ENCODE results near the gene CHD9. TPM values are rescaled to one million over a fixed set of nuclear protein-coding genes. Genes with fewer than 3 reads are reported as not detected.
A peak's percentile ranks its signal among the peaks of the same experiment; 100 is the strongest.
"Not testable (repeated sequence)": the region's sequence is repeated elsewhere in the genome, so short reads cannot be mapped to it uniquely, and the experiment has no call there.

Gene CHD9
- total RNA-seq, 1 donor from 2014 or later, result 119 TPM

DNA sequence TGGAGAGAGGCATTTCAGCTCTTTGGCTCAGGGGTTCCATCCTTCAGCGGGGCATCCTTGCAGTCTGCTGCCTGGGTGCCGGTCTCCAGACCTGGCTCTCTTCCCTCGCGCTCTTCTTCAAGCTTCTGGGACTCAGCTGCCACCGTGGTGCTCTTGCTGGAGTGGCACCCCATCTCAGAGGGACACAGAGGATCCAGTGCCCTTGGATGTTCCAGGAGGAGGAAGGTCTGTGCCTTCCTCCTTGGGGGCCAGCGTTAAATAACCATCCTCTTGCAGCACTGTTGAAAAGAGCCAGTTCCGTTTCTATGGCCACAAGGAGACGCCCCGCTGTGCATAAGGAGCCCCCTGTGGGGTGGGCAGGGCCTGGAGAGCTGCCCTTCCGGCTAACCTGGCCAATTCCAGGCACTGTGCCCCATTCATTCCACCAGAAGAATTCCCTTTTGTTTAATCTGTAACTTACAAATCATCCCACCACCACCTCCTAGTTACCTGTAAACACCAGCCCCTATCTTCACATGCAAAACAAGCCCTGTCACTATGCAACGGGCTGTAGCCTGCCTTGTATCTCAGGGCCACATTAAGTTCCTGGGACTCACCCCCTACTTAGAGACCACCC is 10.7 kb upstream of the CHD9 start:
- peak overlapping the region; percentile 28 for H3K4me3 Mint-ChIP-seq
- peaks cover 7% of the 10 kb centered on the region for H3K27me3 Mint-ChIP-seq (ENCODE audit: low read depth)
- H3K9me3 Mint-ChIP-seq, result peaks cover 9% of the 10 kb centered on the region
- H3K27ac Mint-ChIP-seq, result peak overlapping the region; percentile 50
- TF ChIP-seq, protein P1, sequence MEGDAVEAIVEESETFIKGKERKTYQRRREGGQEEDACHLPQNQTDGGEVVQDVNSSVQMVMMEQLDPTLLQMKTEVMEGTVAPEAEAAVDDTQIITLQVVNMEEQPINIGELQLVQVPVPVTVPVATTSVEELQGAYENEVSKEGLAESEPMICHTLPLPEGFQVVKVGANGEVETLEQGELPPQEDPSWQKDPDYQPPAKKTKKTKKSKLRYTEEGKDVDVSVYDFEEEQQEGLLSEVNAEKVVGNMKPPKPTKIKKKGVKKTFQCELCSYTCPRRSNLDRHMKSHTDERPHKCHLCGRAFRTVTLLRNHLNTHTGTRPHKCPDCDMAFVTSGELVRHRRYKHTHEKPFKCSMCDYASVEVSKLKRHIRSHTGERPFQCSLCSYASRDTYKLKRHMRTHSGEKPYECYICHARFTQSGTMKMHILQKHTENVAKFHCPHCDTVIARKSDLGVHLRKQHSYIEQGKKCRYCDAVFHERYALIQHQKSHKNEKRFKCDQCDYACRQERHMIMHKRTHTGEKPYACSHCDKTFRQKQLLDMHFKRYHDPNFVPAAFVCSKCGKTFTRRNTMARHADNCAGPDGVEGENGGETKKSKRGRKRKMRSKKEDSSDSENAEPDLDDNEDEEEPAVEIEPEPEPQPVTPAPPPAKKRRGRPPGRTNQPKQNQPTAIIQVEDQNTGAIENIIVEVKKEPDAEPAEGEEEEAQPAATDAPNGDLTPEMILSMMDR (IDR thresholded peaks at IDR 0.05; ENCODE audit: unreplicated experiment), result no peak
- peaks cover 59% of the 10 kb centered on the region for H3K4me1 Mint-ChIP-seq
- peaks cover 2% of the 10 kb centered on the region for H3K36me3 Mint-ChIP-seq
- DNase-seq (ENCODE audit: low spot score in 2 of 2, unreplicated experiment in 2 of 2), result no peak

DNA sequence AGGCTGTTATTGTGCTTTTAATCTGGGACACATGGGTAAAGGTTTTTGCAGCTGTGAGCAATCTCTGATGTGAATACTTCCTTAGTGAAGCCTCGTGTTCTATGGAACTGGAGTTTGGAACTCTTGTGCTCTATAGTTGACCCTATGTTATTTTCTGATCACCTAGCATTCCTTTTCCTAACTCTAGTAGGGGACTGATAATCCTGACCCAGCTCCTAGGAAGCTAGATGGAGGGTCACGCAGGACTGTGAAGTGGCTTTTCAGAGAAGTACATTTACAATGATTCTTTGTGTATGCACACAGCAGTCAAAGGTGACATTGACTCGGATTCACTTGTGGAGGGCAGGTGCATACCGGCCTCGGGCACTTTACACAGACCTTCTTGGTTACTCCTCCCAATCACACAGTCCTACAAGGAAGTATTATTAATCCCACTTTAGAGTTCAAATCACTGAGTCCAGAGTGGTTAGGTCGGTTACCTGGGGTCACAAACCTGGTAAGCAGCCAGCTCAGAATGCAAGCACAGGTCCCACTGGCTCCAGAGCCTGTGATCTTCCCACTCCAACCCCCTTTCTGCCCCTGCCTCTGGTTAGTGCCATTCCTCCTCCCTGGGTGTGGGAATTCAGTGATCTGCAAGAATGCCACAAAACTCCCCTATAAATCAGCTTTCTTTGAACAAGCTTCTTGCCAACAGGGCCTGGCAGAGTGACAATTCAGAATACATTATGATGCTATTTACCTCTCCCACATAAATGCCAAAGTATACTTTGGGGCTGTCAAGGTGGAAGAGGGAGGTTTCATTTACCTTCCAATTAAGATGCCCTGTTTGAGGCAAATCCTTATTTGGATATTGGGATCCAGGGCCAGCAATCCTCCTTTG is 9.2 kb upstream of the CHD9 start:
- Mint-ChIP-seq H3K4me3 (no peak overlapping the region), H3K27ac (peak overlapping the region; percentile 84), H3K9me3 (peaks cover 5% of the 10 kb centered on the region), H3K4me1 (peaks cover 55% of the 10 kb centered on the region), H3K36me3 (peaks cover 2% of the 10 kb centered on the region), H3K27me3 (ENCODE audit: low read depth) (peaks cover 7% of the 10 kb centered on the region)
- TF ChIP-seq, protein P1 (IDR thresholded peaks at IDR 0.05; ENCODE audit: unreplicated experiment), result no peak
- no peak for DNase-seq (ENCODE audit: low spot score in 2 of 2, unreplicated experiment in 2 of 2)

DNA sequence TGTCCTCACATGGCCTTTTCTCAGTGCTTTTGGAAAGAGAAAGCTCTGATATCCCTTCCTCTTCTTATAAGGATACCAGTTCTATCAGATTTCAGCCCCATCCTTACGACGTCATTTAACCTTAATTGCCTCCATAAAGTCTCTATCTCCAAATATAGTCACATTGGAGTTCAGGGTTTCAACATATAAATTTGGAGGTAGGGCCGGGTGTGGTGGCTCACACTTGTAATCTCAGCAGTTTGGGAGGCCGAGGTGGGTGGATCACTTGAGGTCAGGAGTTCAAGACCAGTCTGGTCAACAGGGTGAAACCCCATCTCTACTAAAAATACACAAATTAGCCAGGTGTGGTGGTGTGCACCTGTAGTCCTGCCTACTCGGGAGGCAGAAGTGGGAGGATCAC is 7.3 kb upstream of the CHD9 start:
- peaks cover 36% of the 10 kb centered on the region for H3K4me1 Mint-ChIP-seq
- H3K9me3 Mint-ChIP-seq; DNase-seq (ENCODE audit: low spot score in 2 of 2, unreplicated experiment in 2 of 2); H3K27me3 Mint-ChIP-seq (ENCODE audit: low read depth); H3K27ac Mint-ChIP-seq; H3K36me3 Mint-ChIP-seq; H3K4me3 Mint-ChIP-seq: not testable (repeated sequence)

DNA sequence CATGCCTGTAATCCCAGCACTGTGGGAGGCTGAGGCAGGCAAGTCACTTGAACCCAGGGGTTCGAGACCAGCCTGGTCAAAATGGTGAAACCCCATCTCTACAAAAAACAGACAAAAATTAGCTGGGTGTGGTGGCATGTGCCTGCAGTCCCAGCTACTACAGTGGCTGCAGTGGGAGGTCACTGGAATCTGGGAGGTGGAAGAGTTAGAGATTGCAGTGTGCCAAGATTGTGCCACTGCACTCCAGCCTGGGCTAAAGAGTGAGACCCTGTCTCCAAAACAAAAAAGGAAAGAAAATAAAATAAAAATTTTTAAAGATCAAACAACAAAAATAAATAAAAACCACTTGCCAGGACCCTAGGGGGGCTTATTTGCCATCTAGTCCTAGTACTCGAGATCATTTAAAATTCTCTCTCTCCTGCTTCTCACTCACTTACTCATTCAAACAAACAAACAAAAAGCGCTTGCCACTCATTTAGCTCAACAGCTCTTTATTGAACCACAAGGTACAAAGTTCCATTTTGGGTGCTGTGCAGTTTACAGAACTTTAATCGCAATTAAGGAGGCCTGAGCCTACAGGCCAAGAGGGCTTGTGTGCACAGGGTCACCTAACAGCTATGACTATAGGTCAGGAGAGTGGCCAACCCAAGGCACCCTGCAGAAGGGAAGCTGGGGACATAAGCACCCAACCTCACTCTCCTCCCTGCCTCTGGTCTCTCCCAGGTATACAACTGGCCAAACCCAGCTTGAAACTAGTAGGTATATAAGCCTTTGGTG is 6.5 kb upstream of the CHD9 start:
- Mint-ChIP-seq H3K36me3 (peaks cover 2% of the 10 kb centered on the region), H3K4me1 (peaks cover 28% of the 10 kb centered on the region), H3K4me3 (no peak overlapping the region), H3K27ac (no peak overlapping the region), H3K9me3 (peaks cover 5% of the 10 kb centered on the region), H3K27me3 (ENCODE audit: low read depth) (peaks cover 7% of the 10 kb centered on the region)
- TF ChIP-seq, protein P1 (IDR thresholded peaks at IDR 0.05; ENCODE audit: unreplicated experiment), result no peak
- no peak for DNase-seq (ENCODE audit: low spot score in 2 of 2, unreplicated experiment in 2 of 2)

DNA sequence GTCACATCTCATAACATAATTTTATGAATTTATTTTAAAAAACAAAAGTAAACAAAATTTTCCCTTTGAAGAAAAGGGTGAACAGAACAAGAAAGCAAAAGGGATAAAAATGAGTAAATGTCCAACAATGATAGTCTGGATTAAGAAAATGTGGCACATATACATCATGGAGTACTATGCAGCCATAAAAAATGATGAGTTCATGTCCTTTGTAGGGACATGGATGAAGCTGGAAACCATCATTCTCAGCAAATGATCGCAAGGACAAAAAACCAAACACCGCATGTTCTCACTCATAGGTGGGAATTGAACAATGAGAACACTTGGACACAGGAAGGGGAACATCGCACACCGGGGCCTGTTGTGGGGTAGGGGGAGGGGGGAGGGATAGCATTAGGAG is 3.5 kb upstream of the CHD9 start:
- not testable (repeated sequence) for H3K9me3 Mint-ChIP-seq; H3K36me3 Mint-ChIP-seq; DNase-seq (ENCODE audit: low spot score in 2 of 2, unreplicated experiment in 2 of 2); H3K27me3 Mint-ChIP-seq (ENCODE audit: low read depth); H3K4me1 Mint-ChIP-seq; H3K4me3 Mint-ChIP-seq; H3K27ac Mint-ChIP-seq

DNA sequence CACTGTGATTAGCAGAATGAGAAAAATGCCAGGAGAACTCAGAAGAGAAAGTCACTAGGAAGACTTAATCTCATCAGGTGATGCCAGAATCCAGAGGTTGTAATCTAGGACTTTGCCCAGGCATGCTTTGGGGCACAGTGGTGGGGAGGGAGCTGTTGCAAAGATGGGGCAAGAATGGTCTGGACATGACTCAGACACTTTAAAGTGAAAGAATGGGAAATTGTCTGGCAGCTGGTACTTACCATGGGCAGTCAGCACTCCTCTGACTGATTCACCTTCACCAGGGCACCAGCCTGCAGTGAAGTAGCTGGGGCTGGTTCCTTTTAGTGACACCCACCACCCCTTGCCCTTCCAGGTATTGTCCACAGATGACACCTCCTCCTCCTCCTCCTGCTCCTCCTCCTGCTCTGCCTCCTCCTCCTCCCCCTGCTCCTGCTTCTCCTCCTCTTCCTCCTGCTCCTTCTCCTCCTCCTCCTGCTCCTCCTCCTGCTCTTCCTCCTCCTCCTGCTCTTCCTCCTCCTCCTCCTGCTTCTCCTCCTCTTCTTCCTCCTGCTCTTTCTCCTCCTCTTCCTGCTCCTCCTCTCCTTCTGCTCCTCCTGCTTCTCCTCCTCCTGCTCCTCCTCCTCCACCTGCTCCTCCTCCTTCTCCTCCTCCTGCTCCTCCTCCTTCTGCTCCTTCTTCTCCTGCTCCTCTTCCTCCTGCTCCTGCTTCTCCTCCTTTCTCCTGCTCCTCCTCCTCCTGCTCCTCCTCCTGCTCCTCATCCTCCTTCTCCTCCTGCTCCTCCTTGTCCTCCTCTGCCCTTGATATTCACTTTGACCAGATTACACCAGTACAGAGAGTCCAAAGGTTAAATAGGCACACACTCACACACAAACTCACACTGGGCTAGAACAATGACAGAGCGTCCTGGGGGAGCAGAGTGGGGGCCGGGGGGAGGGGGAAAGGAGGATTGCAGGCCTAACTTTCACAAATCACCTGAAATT is 2.0 kb upstream of the CHD9 start, which contains the start of gene CHD9NB:
TSS of gene CHD9NB (minus strand) at position 379 of the 983 bp plus-strand sequence. CDS start 8,739 bp downstream, outside the sequence.
- DNase-seq (ENCODE audit: low spot score in 2 of 2, unreplicated experiment in 2 of 2), result no peak

More for the DNA sequence above, 2.0 kb upstream of the CHD9 start, which contains the start of gene CHD9NB:
- Mint-ChIP-seq H3K4me1 (peaks cover 11% of the 10 kb centered on the region), H3K27ac (no peak within 1 kb of the TSS), H3K4me3 (no peak within 1 kb of the TSS), H3K9me3 (no peaks in the 10 kb centered on the region), H3K27me3 (ENCODE audit: low read depth) (no peaks in the 10 kb centered on the region), H3K36me3 (peaks cover 2% of the 10 kb centered on the region)
- TF ChIP-seq, protein P1 (IDR thresholded peaks at IDR 0.05; ENCODE audit: unreplicated experiment), result no peak

Measured in mesothelial cell of epicardium (in vitro differentiated cells).